Thymus (tissue), 11 donors: ENCODE measurements around the gene CEBPB. TPM values are rescaled to one million over a fixed set of nuclear protein-coding genes. Genes with fewer than 3 reads are reported as not detected.

Experiments used
- DNase-seq, 9 donors: peaks; one replicate each; pipeline ENCODE4 v3.0.0-alpha.2; 2013; ENCODE audit warnings: low spot score in 9 of 9, low read depth in 6 of 9, missing footprints in 1 of 9
- H3K27ac ChIP-seq, 2 donors: one replicate each; pipeline ENCODE4 v1.5.1; 2013; ENCODE audit warnings: control low read depth in 1 of 2, low read depth in 1 of 2, low read length in 1 of 2, mild to moderate bottlenecking in 1 of 2, moderate library complexity in 1 of 2
- H3K27me3 ChIP-seq, 2 donors: one replicate each; pipeline ENCODE4 v1.5.1; 2013; ENCODE audit warnings: low read length in 1 of 2; ENCODE audit not compliant: control insufficient read depth in 2 of 2, insufficient read depth in 1 of 2
- H3K36me3 ChIP-seq, 2 donors: one replicate each; pipeline ENCODE4 v1.5.1; 2013; ENCODE audit warnings: low read length in 1 of 2, mild to moderate bottlenecking in 1 of 2, moderate library complexity in 1 of 2; ENCODE audit not compliant: control insufficient read depth in 2 of 2, insufficient read depth in 2 of 2
- H3K4me1 ChIP-seq, 2 donors: one replicate each; pipeline ENCODE4 v1.5.1; 2013; ENCODE audit warnings: low read length in 2 of 2; ENCODE audit not compliant: control insufficient read depth in 2 of 2, insufficient read depth in 2 of 2
- H3K4me3 ChIP-seq, 2 donors: one replicate each; pipeline ENCODE4 v1.5.1; 2013; ENCODE audit warnings: low read length in 2 of 2, control low read depth in 1 of 2, mild to moderate bottlenecking in 1 of 2
- H3K9me3 ChIP-seq, 2 donors: one replicate each; pipeline ENCODE4 v1.5.1; 2013; ENCODE audit warnings: low read length in 1 of 2, mild to moderate bottlenecking in 1 of 2; ENCODE audit not compliant: control insufficient read depth in 2 of 2, insufficient read depth in 1 of 2
- WGBS: extraction: QIAGEN DNeasy Blood & Tissue Kit; methylation state at CpG from one replicate; pipeline ENCODE4 v1.1.7; 2013; 5-methylcytosine and 5-hydroxymethylcytosine counted together
- polyA plus RNA-seq: library from polyadenylated mRNA; stranded (reverse); fragments of 200-250 nt; gene quantifications from one replicate; pipeline ENCODE4 v1.2.3, GENCODE V29; 2013
- total RNA-seq: library from RNA; stranded (reverse); fragments of 120-200 nt; gene quantifications from one replicate; pipeline ENCODE4 v1.2.4, GENCODE V29; 2013
- donor health status: healthy.

Gene CEBPB
- total and polyA plus RNA-seq, 2 donors, result 9.2 to 42.9 TPM

DNA sequence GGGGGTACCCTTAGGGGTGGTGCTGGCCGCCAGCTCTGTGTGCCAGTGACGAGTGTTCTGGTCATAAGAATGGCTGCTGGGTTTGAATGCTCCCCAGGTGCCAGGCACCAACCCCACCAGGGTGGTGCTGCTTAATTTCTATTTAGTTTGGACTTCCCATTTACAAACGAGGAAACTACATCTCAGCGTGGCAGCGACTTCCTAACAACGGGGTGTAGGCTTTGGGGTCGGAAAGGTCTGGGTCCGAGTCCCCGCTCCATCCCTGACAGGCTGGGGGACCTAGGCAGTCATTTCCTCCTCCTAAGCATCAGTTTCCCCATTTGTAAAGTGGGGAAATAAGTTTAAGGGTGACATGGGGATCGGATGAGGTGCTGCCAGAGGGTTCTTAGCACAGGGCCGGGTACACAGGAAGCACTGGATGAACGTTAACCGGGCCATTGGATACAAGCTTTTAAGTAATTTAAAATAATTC, 30.3 kb downstream of the CEBPB start:
- H3K4me3 ChIP-seq, result no peak overlapping the region
- 88% methylated on average over 13 of the region's 13 CpGs for WGBS
- H3K27me3 ChIP-seq, result no peaks in the 10 kb centered on the region
- no peak for DNase-seq
- no peak overlapping the region for H3K27ac ChIP-seq
- no peaks in the 10 kb centered on the region for H3K36me3 ChIP-seq
- H3K9me3 ChIP-seq, result peaks cover 0 to 4% of the 10 kb centered on the region in 2 donors
- H3K4me1 ChIP-seq, result no peaks in the 10 kb centered on the region

DNA sequence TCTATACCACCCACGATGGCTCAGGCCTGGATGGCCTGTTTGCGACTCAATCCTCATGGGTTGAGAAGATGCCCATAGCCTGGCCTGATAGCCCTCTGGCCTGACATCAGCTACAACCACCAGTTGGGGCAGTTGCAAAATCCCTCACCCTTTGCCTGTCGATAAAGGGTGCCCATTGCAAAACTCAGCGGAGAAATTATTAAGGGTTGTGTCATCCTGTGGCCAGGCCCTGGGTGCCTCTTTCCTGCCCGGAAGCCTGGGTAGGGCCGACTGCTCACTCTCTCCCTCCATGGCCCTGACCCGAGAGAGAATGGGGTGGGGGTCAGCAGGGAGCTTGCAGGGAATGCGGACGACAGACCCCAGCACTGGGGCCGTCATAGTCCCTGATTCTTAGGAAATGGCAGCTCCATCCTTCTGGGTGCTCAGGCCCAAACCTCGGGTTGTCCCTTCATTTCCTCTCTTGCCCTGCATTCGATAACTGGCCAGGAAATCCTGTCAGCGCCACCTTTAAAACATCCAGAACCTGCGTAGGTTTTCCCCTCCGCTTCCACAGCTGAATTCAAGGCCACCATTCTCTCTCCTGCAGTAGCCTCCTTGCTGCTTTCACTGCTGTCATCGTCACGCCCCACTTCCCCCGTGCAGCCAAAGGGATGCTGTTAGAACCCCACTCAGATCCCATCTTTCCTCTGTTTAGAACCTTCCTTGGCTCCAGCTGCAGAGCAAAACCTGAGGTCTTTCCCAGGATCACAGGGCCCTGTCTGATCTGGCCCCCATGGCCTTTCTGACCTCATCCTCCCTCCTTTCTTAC, 31.1 kb downstream of the CEBPB start:
- WGBS, result 90% methylated on average over 18 of the region's 18 CpGs
- no peaks in the 10 kb centered on the region for H3K4me1 ChIP-seq
- H3K27ac ChIP-seq, result no peak overlapping the region
- no peak overlapping the region for H3K4me3 ChIP-seq
- DNase-seq, result no peak
- H3K36me3 ChIP-seq, result no peaks in the 10 kb centered on the region
- peaks cover 0 to 4% of the 10 kb centered on the region in 2 donors for H3K9me3 ChIP-seq
- no peaks in the 10 kb centered on the region for H3K27me3 ChIP-seq

DNA sequence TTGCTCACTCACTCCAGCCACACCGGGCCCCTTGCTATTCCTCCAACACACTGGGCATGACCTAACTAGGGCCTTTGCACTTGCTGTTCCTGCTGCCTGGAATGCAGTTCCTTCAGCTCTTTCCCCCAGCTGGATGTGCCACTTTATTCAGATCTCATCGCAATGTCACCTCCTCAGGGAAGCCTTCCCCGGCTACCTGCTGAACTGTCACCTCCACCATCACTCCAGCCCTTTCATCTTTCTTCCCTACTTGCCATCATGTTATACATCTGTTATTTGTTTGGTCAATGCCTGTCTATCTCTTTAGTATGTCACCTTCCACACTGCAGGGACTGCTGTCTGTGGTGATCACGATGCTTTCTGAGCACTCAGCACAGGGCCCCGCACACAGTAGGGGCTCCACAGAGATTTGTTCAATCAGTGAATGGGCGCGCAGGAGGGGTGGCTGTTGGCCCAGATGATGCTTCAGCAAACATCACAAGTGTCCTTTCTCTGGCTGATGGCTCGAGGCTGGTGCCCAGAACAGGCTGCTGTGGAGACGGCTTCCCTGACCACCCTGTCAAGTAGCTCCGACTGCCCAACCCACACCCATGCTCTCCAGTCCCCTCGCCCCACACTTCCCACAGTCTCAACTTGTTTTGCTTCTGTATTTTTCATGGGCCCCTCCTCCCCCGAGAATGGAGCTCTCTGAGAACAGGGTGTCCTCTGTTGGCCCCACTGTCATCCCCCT, 31.8 kb downstream of the CEBPB start:
- Histone ChIP-seq H3K36me3 (no peaks in the 10 kb centered on the region), H3K27ac (no peak overlapping the region), H3K4me1 (no peaks in the 10 kb centered on the region), H3K27me3 (no peaks in the 10 kb centered on the region), H3K9me3 (peaks cover 0 to 4% of the 10 kb centered on the region in 2 donors), H3K4me3 (no peak overlapping the region)
- 96% methylated on average over 12 of the region's 12 CpGs for WGBS
- DNase-seq, result no peak

- H3K9me3 ChIP-seq, result peaks cover 0 to 4% of the 10 kb centered on the region in 2 donors
- DNase-seq, result no peak
- no peak overlapping the region for H3K27ac ChIP-seq
- H3K27me3 ChIP-seq, result no peaks in the 10 kb centered on the region
- H3K36me3 ChIP-seq, result no peaks in the 10 kb centered on the region
- no peak overlapping the region for H3K4me3 ChIP-seq
- no peaks in the 10 kb centered on the region for H3K4me1 ChIP-seq
- WGBS, result 93% methylated on average over 28 of the region's 28 CpGs
Measured at GRCh38 chr20:50223039-50224005, 32.7 kb downstream of the CEBPB start.

- no peak for DNase-seq
- H3K27ac ChIP-seq, result no peak overlapping the region
- H3K4me1 ChIP-seq, result no peaks in the 10 kb centered on the region
- no peak overlapping the region for H3K4me3 ChIP-seq
- no peaks in the 10 kb centered on the region for H3K27me3 ChIP-seq
- H3K36me3 ChIP-seq, result no peaks in the 10 kb centered on the region
- H3K9me3 ChIP-seq, result peaks cover 0 to 4% of the 10 kb centered on the region in 2 donors
- WGBS, result 100% methylated on average over 1 of the region's 1 CpG
Measured at GRCh38 chr20:50224052-50224451, 33.4 kb downstream of the CEBPB start.

- no peaks in the 10 kb centered on the region for H3K27me3 ChIP-seq
- DNase-seq, result no peak
- 94% methylated on average over 10 of the region's 10 CpGs for WGBS
- peaks cover 0 to 1% of the 10 kb centered on the region in 2 donors for H3K9me3 ChIP-seq
- H3K4me3 ChIP-seq, result no peak overlapping the region
- H3K27ac ChIP-seq, result no peak overlapping the region
- H3K4me1 ChIP-seq, result no peaks in the 10 kb centered on the region
- no peaks in the 10 kb centered on the region for H3K36me3 ChIP-seq
Measured at GRCh38 chr20:50224531-50225255, 34.1 kb downstream of the CEBPB start.

DNA sequence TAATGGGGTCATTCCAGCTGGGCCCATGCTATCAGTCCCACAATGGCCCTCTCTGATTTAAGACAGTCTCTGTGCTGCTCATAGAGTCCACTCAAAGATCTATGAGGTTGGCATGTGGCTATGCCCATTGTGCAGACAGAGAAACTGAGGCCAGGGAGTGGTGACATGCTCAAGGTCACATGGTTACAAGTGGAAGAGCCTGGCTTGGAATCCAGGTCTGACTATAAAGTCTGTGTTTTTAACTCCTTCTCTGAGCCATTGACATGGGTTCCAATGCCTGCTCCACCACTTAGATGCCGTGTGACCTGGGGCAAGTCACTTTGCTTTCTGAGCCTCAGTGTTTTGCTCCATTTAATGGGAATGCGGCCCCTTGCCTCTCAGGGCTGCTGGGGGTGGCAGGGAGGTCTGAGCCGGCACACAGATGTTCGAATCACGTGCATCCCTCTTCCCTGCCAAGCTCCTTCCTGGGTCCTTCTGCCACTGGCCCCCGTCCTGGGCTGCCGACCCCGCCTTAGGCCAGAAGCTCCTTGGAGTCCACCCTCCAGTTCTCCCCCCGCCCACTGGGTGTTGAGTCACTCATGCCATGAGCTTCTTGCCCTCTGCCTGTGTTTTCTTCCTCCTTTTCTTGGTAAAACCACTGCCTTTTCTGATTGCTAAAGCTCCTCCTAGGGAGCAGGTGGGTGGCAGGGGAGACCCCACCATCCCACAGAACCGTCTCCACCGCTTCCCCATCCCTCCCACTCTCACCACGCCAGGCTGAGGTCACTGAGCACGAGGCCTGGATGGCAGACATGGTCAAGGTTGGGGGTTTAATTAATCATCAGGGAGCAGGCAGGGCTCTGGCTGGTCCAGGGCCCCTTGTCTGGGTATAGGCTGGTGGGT, 35.7 kb downstream of the CEBPB start:
- H3K4me1 ChIP-seq, result no peaks in the 10 kb centered on the region
- no peaks in the 10 kb centered on the region for H3K36me3 ChIP-seq
- H3K4me3 ChIP-seq, result no peak overlapping the region
- no peaks in the 10 kb centered on the region for H3K9me3 ChIP-seq
- H3K27me3 ChIP-seq, result no peaks in the 10 kb centered on the region
- H3K27ac ChIP-seq, result no peak overlapping the region
- WGBS, result 57% methylated on average over 13 of the region's 13 CpGs
- no peak for DNase-seq

DNA sequence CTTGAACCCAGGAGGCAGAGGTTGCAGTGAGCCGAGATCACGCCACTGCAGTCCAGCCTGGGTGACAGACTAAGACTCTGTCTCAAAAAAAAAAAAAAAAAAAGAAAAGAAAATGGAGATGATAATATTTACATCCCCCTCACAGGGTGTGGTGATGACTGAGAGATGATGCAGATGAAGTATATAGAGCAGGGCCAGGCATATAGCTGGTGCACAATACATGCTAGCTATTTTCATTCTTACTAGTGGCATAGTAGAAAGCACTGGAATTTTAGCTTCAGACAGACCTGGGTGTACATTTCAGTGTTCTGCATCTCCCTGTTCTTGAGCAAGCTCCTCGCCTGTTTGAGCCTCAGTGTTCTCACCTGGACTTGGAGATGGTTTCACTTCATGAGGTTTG, 36.9 kb downstream of the CEBPB start:
- WGBS, result 95% methylated on average over 3 of the region's 3 CpGs

More for the DNA sequence above, 36.9 kb downstream of the CEBPB start:
- Histone ChIP-seq H3K36me3 (no peaks in the 10 kb centered on the region), H3K4me1 (no peaks in the 10 kb centered on the region), H3K27ac (no peak overlapping the region), H3K27me3 (no peaks in the 10 kb centered on the region), H3K9me3 (no peaks in the 10 kb centered on the region), H3K4me3 (no peak overlapping the region)
- DNase-seq, result no peak
